HepG2 (cell line): Measurements from ENCODE around the gene DNAJC11. TPM values are rescaled to one million over a fixed set of nuclear protein-coding genes. Genes with fewer than 3 reads are reported as not detected.

ENCODE experiments used
- ATF7 ChIP-seq, 2 experiments: fragments of 450-650 bp in 1 of 2; sonication (generic) in 1 of 2; formaldehyde crosslinking in 1 of 2; IDR thresholded peaks; 2 replicates each; pipeline versions ENCODE4 v1.4.0 to v1.6.1; 2016 to 2020; ENCODE audit warnings: antibody characterized with exemption in 1 of 2, mild to moderate bottlenecking in 1 of 2, missing genetic modification reagents in 1 of 2
- CHD4 ChIP-seq: fragments of 200-600 bp; sonication (generic); IDR thresholded peaks from 2 replicates; pipeline ENCODE4 v1.7.0; 2017; ENCODE audit warnings: mild to moderate bottlenecking, low read length, borderline replicate concordance
- EP300 ChIP-seq, 3 experiments: sonication (generic) in 1 of 3; formaldehyde crosslinking in 1 of 3; IDR thresholded peaks; 2 replicates each; pipeline versions ENCODE4 v1.5.1 to v1.6.1; 2011 to 2020; ENCODE audit warnings: low read depth in 2 of 3, low read length in 2 of 3, borderline replicate concordance in 1 of 3, improper control_type of control experiment in 1 of 3, mild to moderate bottlenecking in 1 of 3, missing genetic modification reagents in 1 of 3, moderate library complexity in 1 of 3
- JUND ChIP-seq: sonication (generic); formaldehyde crosslinking; IDR thresholded peaks from 2 replicates; pipeline ENCODE4 v1.8.0; 2022; ENCODE audit warnings: mild to moderate bottlenecking, missing genetic modification reagents
- KAT8 ChIP-seq: IDR thresholded peaks from 2 replicates; pipeline ENCODE4 v1.6.1; 2016; ENCODE audit warnings: missing genetic modification reagents, missing compliant biosample characterization
- KDM5B ChIP-seq: sonication (generic); formaldehyde crosslinking; IDR thresholded peaks from 2 replicates; pipeline ENCODE4 v1.4.0; 2020; ENCODE audit warnings: missing genetic modification reagents, mild to moderate bottlenecking, borderline replicate concordance
- KLF11 ChIP-seq: IDR thresholded peaks from 2 replicates; pipeline ENCODE4 v1.6.1; 2016; ENCODE audit warnings: missing compliant biosample characterization
- NFIC ChIP-seq: IDR thresholded peaks from 2 replicates; pipeline ENCODE4 v1.6.1; 2012; ENCODE audit warnings: mild to moderate bottlenecking, low read length, inconsistent platforms
- PLSCR1 ChIP-seq: sonication (generic); formaldehyde crosslinking; IDR thresholded peaks from 2 replicates; pipeline ENCODE4 v1.5.0; 2020; ENCODE audit warnings: missing genetic modification reagents, mild to moderate bottlenecking, borderline replicate concordance
- POLR2AphosphoS2 ChIP-seq: IDR thresholded peaks from 2 replicates; pipeline ENCODE4 v1.6.1; 2011; ENCODE audit warnings: low read depth, low read length, improper control_type of control experiment
- RBM22 ChIP-seq: fragments of 200-400 bp; formaldehyde crosslinking; optimal IDR thresholded peaks from 2 replicates; pipeline ENCODE3; 2017; ENCODE audit warnings: mild to moderate bottlenecking, low read length, moderate library complexity
- SCMH1 ChIP-seq: sonication (generic); formaldehyde crosslinking; IDR thresholded peaks from 2 replicates; pipeline ENCODE4 v1.9.0; 2021; ENCODE audit warnings: missing genetic modification reagents, mild to moderate bottlenecking, borderline replicate concordance
- XRCC5 ChIP-seq: fragments of 200-400 bp; formaldehyde crosslinking; optimal IDR thresholded peaks from 2 replicates; pipeline ENCODE3; 2017; ENCODE audit warnings: mild to moderate bottlenecking, low read length
- ZBTB49 ChIP-seq: sonication (generic); formaldehyde crosslinking; IDR thresholded peaks from 2 replicates; pipeline ENCODE4 v1.4.0; 2020; ENCODE audit warnings: missing genetic modification reagents, borderline replicate concordance
- ZEB1 ChIP-seq: IDR thresholded peaks from 2 replicates; pipeline ENCODE4 v1.6.1; 2012; ENCODE audit warnings: mild to moderate bottlenecking, low read depth, inconsistent platforms; ENCODE audit not compliant: insufficient replicate concordance
- ZNF207 ChIP-seq: fragments of 450-650 bp; IDR thresholded peaks from 2 replicates; pipeline ENCODE4 v1.6.1; 2016; ENCODE audit warnings: antibody characterized with exemption, borderline replicate concordance
- ZNF550 ChIP-seq: sonication (generic); formaldehyde crosslinking; IDR thresholded peaks from 2 replicates; pipeline ENCODE4 v1.4.0; 2020; ENCODE audit warnings: mild to moderate bottlenecking, missing genetic modification reagents, borderline replicate concordance
- ZNF781 ChIP-seq: sonication (generic); formaldehyde crosslinking; IDR thresholded peaks from 2 replicates; pipeline ENCODE4 v1.5.1; 2020; ENCODE audit warnings: borderline replicate concordance, mild to moderate bottlenecking, missing genetic modification reagents; ENCODE audit errors: not compliant biosample characterization
- polyA plus RNA-seq, 8 experiments: library from polyadenylated mRNA; depleted of rRNA in 3 of 8; stranded (reverse) in 7 of 8; unstranded in 1 of 8; fragments of >200 nt; fragmentation: Illumina TruSeq in 4 of 8; extraction: Trizol in 4 of 8; gene quantifications; 2 replicates each; pipeline versions ENCODE4 v1.2.1 to v1.2.3, GENCODE V29; 2011 to 2016; ENCODE audit warnings: low read depth in 4 of 8, missing spikeins in 1 of 8, mixed read lengths in 1 of 8; ENCODE audit not compliant: insufficient read depth in 1 of 8
- total RNA-seq, 5 experiments: library from RNA; depleted of rRNA; stranded (reverse); fragments of >200 nt; fragmentation: Illumina TruSeq; extraction: Trizol; gene quantifications; 2 replicates each; pipeline ENCODE4 v1.2.3, GENCODE V29; 2016; ENCODE audit warnings: low read depth in 1 of 5
- TF ChIP-seq, protein P1 (sequence below): IDR thresholded peaks from 2 replicates; pipeline ENCODE4 v1.6.1; 2016

DNAJC11 gene
- total and polyA plus RNA-seq, 2 of the 13 experiments (the other 11 are each of a cell fraction or from before 2014, with no cell fraction given), result 25.1 to 47.6 TPM

DNA sequence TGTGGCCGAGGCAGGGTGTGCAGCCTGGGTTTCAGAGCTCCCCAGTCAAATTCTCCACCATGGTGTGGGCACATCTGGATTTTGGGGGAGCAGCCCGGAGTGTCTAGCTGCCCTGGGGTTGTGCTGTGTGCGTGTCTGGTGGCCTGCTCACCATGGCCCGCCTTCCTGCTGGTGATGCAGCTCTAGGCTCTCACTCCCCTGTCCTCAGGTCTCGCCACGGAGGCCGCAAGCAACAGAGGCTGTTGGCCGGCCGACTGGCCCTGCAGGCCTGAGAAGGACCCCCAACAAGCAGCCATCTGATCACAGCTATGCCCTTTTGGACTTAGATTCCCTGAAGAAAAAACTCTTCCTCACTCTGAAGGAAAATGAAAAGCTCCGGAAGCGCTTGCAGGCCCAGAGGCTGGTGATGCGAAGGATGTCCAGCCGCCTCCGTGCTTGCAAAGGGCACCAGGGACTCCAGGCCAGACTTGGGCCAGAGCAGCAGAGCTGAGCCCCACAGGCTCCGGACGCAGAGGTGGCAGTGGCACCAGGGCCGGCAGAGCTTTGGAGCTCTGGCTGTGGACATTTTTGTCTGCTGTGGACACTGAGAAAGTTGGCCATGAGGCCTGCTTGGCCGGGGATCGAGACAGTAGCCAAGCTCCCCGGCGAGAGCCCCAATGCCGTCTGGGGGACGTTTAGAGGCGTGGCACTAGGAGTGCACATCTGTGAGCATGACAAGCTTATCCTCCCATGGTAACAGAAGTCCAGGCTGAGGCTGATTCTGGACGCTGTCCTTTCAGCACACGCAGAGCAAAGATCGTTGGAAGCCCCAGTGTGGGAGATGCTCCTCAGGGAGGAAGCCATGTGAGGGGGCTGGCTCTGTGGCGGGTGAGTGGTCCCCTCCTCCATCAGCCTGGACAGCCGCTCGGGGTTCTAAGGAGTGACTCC is 68.8 kb downstream of the DNAJC11 start (continued):
- TF ChIP-seq CHD4 (no peak), POLR2AphosphoS2 (no peak), XRCC5 (no peak), RBM22 (peak; percentile 22), EP300 (IDR thresholded peaks at IDR 0.05; ENCODE audit: low read depth in 2 of 2, low read length in 2 of 2) (no peak), EP300 (CRISPR knock-in tag; IDR thresholded peaks at IDR 0.05; ENCODE audit: borderline replicate concordance) (no peak), NFIC (no peak), KAT8 (CRISPR knock-in tag) (no peak), KLF11 (no peak), JUND (CRISPR knock-in tag) (no peak), KDM5B (no peak), ZEB1 (no peak), ZNF781 (CRISPR knock-in tag) (no peak), ZNF207 (no peak), ZNF550 (CRISPR knock-in tag) (no peak), PLSCR1 (CRISPR knock-in tag) (no peak), ZBTB49 (no peak), ATF7 (IDR thresholded peaks at IDR 0.05) (no peak), ATF7 (CRISPR knock-in tag; IDR thresholded peaks at IDR 0.05) (no peak), SCMH1 (CRISPR knock-in tag) (no peak)
- TF ChIP-seq, protein P1, sequence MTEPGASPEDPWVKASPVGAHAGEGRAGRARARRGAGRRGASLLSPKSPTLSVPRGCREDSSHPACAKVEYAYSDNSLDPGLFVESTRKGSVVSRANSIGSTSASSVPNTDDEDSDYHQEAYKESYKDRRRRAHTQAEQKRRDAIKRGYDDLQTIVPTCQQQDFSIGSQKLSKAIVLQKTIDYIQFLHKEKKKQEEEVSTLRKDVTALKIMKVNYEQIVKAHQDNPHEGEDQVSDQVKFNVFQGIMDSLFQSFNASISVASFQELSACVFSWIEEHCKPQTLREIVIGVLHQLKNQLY (CRISPR knock-in tag), result no peak
- TF ChIP-seq, all 625 proteins: peak for 5
